Tibial nerve (tissue), 4 donors: ENCODE data around the gene PROM2.

Source experiments
- EP300 ChIP-seq, 2 donors: sonication (generic); formaldehyde crosslinking; IDR thresholded peaks; one replicate each; pipeline ENCODE4 v1.6.1; 2017; ENCODE audit warnings: antibody characterized with exemption in 2 of 2, mild to moderate bottlenecking in 1 of 2
- TF ChIP-seq, protein P1 (sequence below), 5 experiments: fragments of 200-600 bp in 3 of 5; fragments of 450-650 bp in 2 of 5; sonication (generic) in 3 of 5; IDR thresholded peaks; one replicate each; pipeline ENCODE4 v1.5.1; 2016 to 2019; ENCODE audit warnings: antibody characterized with exemption in 5 of 5, mild to moderate bottlenecking in 3 of 5, moderate library complexity in 2 of 5

DNA sequence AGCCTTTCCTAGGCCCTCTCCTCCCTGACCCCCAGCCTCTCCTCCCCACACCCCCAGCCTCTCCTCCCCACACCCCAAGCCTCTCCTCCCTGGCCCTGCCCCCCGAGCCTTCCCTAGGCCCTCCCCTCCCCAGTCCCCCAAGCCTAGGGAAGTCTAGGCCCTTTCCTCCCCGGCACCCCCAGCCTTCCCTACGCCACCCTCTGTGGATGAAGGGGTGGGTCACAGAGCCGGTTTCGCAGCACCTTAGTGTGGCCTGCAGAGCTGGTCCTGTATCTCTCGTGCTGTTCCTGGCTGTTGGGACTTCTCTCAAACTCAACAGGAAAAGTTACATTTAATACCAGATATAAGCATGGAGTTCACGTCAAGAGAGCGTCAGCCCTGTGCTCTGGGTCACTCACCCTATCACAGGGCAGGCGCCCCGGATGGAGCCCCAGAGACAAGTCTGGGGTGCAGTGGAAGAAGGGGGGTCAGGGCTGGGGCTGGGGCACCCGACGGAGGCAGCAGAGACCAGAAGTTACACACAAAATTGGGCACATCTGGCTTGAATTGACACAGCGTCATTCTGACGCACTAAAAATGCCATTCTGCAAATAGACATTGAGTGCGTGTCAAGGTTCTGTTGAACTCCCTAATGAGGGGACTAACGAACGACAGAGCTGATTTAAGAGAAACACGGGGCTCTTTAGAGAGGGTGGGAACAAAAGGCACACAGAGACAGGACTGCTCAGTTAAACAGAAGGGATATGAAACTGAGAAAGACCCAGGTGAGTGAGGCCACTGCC, 46.9 kb downstream of the PROM2 start:
- TF ChIP-seq, protein P1, sequence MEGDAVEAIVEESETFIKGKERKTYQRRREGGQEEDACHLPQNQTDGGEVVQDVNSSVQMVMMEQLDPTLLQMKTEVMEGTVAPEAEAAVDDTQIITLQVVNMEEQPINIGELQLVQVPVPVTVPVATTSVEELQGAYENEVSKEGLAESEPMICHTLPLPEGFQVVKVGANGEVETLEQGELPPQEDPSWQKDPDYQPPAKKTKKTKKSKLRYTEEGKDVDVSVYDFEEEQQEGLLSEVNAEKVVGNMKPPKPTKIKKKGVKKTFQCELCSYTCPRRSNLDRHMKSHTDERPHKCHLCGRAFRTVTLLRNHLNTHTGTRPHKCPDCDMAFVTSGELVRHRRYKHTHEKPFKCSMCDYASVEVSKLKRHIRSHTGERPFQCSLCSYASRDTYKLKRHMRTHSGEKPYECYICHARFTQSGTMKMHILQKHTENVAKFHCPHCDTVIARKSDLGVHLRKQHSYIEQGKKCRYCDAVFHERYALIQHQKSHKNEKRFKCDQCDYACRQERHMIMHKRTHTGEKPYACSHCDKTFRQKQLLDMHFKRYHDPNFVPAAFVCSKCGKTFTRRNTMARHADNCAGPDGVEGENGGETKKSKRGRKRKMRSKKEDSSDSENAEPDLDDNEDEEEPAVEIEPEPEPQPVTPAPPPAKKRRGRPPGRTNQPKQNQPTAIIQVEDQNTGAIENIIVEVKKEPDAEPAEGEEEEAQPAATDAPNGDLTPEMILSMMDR (IDR thresholded peaks at IDR 0.05): no peak
- TF ChIP-seq EP300 (IDR thresholded peaks at IDR 0.05): no peak
